GM21390 (cell line): ENCODE data around the gene CYP2E1.
"Not testable (repeated sequence)": the region's sequence is repeated elsewhere in the genome, so short reads cannot be mapped to it uniquely, and the experiment has no call there.

Experiments used
- ATAC-seq: cut with Tn5 transposase; IDR thresholded peaks from one replicate; pipeline ENCODE4 v1.9.1; 2021; ENCODE audit not compliant: unreplicated experiment

Gene CYP2E1

DNA sequence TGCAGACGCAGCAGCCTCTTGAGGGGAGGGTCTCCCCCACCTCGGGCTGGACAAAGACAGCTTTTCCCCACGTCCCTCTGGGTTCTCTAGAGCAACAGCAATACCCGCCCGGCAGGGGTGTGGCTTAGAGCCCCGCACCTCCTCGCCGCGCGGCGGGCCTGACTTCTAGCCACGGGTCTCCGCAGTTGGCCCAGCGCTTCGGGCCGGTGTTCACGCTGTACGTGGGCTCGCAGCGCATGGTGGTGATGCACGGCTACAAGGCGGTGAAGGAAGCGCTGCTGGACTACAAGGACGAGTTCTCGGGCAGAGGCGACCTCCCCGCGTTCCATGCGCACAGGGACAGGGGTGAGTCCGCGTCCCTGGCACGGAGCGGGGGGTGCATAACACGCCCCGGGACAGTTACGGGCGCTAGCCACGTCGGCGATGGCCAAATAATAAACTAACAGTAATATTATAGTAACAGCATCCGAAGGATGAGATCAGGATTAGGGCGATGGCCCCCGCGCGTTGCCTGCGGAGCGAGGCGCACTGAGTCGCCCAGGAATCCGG, 1.2 kb downstream of the CYP2E1 start:
- no peak for ATAC-seq

DNA sequence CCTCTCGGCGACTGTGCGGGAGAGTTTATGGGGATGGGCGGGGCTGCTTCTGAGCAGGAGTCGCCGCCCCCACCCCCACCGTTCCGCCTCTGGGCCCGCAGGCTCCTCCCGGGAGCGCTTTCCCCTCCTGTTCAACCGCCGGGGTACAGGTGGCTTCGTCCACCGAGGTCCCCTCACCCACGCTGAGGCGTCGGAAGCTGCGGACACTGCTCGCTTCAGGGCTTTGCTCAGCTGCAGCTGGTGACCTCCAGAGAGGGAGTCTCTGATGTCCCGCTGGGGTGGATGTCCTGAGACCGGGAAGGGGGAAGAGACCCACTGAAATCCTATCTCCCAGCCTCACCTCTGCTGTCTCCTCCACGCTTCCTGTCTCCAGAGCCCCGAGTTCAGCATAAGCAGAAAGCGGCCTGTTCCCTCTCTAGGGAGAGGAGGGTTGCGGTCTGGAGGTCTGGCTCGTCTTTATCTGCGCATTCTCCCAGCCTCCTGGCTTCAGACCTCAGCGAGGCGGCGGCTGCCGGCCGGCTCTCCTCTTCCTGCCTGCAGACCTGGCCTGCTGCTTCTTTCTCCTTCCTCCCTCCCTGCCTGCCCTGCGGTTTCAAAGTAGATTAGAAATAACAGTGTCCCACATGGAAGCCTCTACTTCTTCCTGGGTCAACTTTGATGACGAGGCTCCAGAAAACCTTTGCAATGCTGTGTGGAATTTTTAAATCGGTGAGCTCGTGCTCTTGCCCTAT, 1.8 kb downstream of the CYP2E1 start:
- ATAC-seq: no peak

DNA sequence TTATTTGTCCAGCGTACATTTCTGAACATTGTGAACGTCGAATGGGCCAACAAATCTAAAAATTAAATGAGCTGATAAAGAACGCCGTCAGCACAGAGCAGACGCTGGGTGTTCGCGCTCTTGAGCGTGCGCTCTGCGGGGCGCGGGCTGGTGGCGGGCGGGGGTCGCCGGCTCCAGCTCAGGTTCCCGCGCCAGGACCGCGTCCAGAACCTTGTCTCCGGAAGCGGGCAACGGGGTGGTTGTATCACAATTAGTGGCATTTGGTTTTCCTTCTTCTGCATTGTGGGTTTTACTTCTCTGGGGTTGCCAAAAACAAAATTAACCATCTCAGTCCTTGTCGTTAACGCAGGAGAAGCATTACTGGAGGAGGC, 2.4 kb downstream of the CYP2E1 start:
- no peak for ATAC-seq

DNA sequence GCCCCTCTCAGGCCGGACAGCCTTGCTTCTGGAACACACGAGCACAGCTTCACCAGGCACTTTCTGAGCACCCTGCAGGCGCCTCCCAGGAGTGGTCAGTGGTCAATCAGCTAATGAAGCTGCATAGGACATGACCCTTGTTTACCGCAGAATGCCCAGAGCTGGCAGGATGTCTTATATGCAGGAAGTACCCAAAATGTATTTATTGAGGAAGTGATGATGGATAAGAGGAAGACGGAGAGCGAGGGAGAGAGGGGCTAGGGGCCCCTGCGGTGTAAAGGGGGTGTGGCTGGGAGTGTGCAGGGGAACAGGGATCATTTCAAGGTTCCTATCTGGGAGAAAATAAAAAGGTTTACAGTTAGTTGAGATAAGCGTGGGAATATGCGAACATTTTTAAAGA, 3.3 kb downstream of the CYP2E1 start:
- no peak for ATAC-seq

DNA sequence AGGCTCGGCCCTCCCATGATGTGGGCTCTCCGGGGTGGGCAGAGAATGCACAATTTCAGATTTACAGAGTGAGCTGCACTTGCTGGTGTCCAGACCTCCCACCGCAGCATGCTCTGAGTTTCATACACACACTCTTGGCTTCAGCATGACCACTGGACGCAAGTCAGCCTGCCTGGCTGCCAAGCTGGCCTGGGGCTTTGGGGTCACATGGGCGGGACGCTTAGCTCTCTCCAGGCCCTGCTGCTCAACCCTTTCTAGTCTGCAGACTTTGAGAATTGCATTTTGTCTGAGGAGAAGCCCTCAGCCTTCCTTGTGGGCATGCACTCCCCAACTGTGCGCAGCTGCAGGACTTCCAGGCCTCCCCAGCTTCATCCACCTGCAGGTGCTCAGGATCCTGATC, 5.7 kb downstream of the CYP2E1 start:
- no peak for ATAC-seq

DNA sequence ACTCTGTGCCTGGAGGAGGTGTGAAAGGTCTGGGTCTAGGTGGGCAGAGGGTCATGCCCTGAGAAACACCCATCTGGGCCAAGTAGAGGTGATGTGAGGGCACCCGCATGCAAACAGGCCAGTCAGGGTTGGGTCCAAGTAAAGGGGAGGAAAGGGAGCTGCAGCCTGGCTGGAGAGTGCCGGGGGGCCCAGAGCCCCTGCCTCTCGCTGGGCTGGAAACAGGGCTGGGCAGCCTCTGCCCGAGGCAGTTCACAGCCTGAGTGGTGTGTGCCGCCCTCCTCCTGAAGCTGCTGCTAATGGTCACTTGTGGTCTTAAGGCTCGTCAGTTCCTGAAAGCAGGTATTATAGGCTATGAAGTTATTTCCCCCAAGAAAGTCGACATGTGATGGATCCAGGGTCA, 7.3 kb downstream of the CYP2E1 start:
- no peak for ATAC-seq

DNA sequence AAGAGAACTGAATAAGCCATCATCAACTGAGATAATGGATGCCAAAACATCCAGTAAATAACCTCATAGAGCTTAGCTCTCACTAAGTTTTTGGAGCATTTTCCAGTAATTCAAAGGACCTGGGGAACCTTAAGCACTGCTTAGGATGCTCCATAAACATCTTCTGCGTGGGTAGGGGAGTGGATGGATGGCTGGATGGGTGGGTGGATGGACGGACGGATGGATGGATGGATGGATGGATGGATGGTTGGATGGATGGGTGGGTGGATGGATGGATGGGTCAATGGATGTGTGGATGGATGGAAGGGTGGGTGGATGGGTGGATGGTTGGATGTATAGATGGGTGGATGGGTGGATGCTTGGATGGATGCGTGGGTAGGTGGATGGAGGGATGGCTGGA, 9.0 kb downstream of the CYP2E1 start:
- ATAC-seq: no peak

DNA sequence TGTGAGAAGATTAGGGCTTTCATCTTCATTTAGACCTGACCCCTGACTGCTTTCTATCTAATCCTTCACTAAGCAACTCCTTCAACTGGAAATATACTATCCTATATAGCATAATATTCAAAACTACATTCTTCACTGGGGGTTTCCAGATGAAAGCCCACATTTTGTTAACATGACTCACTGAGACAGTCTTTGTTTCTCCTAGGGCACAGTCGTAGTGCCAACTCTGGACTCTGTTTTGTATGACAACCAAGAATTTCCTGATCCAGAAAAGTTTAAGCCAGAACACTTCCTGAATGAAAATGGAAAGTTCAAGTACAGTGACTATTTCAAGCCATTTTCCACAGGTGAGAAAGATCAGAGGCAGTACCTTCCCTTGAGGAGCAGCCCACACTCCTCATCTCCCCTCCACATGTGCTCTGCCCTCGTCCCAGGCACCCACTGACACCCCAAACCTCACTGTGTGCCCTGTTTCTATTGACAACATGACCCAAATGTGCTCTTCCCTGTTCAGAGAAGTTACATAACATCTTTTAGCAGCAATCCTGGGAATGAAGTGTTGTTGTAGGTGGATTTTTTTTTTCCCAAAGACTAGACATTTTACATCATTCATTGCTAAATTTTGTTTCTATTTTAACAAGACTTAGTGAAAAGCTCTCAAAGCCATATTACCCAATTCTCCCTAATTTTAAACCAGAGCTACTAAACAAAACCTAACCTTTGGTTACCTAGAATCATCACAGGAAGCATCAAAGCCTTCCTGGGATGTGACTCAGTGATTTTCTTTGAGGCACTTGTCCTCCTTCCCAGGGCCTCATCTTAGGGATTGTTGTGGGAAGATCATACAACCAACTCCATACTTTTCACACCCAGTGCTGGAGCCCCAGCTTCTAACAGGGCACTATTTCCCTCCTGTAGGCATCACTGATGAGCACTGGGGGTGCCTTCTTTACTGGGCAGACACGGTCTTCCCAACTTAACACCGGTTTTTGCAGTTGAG, 10.7 kb downstream of the CYP2E1 start:
- no peak for ATAC-seq

DNA sequence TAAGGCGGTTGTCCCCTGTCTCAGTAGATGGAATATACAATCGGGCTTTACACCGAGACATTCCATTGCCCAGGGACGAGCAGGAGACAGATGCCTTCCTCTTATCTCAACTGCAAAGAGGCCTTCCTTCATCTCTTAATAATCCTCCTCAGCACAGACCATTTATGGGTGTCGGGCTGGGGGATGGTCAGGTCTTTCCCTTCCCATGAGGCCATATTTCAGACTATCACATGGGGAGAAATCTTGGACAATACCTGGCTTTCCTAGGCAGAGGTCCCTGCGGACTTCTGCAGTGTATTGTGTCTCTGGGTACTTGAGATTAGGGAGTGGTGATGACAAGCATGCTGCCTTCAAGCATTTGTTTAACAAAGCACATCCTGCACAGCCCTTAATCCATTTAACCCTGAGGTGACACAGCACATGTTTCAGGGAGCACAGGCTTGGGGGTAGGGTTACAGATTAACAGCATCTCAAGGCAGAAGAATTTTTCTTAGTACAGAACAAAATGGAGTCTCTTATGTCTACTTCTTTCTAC, 14.3 kb downstream of the CYP2E1 start:
- ATAC-seq: not testable (repeated sequence)

DNA sequence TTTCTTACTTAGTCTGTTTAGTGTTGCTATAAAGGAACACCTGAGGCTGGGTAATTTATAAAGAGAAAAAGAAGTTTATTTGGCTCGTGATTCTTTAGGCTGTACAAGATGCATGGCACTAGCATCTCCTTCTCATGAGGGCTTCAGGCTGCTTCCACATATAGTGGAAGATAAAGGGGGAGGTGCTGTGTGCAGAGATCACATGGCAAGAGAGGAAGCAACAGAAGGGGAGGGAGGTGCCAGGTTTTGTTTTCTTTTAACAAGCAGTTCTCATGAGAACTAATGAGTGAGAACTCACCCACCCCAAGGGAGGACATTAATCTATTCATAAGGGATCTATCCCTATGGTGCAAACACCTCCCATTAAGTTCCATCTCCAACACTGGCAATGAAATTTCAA, 17.3 kb downstream of the CYP2E1 start:
- ATAC-seq: no peak

DNA sequence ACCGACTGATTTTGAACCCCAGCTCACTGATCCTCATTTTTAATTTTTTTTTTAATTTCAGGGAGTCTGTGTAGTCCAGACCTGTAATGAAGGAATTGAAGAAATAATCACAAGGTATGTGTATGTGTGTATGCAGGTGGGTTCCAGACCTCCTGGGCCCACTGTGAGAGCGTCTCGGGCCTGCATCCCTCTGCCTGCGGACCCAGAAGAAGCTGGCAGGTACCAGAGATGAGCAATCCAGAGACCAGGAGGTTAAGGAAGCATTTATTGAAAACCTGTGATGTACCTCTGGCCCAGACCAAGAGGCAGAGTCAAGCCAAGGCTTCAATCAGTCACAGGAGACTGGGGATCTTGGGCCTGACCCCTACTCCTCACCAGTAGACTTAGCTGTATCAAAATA, 27.4 kb downstream of the CYP2E1 start:
- no peak for ATAC-seq

DNA sequence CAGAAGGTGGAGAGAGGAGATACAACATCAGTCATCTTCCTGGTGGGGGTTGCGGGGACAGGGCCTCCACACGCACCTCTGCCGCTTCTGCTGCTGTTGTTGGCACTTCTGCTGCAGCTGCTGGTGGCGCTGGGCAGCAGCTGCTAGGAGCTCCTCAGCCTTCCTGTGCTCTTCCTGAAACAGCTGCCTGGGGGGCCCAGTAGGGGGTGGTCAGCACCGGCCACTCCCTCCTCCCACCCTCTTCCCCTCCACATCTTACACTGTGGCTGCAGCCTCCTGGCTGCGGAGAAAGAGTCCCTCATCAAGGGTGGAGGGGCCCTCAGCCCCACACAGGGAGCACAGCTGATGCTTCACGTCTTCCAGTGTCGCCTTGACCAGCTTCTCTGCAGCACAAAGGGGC, 28.4 kb downstream of the CYP2E1 start:
- no peak for ATAC-seq

DNA sequence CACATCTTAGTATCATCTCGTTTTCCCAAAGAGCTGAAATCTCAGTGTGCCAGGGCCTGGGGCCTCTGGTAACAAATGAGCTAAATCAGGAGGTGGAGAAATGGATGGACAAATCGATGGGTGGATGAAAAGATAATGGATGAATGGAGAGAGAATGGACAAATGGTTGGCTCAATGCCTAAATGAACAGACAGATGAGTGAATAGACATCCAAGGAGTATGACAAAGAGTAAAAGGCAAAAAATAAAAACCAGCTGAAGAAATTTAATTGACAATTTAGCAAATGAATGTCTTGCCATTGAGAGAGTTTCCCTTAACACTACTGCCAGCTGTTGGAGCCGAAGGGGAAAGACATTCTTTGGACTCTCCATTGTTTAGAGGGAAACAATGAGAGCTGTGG, 30.2 kb downstream of the CYP2E1 start:
- ATAC-seq: no peak

DNA sequence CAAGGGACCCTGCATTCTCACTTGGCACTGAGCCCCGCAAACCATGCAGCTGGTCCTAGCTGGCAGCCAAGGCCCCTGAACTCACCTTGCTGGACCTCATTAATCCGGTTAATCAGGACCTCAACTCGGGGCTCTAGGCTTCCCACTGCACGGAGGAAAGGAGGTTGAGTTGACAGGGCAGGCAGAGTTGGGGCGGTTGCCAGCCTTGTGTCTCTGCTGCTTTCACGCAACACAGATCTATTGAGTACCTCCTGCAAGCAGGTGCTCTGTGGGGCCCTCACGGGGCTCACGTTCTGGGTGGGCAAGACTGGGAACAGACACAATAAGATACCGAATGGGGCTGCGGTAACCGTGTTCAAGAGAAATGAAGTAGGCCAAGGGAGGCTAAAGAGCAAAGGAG, 32.1 kb downstream of the CYP2E1 start:
- ATAC-seq: no peak

DNA sequence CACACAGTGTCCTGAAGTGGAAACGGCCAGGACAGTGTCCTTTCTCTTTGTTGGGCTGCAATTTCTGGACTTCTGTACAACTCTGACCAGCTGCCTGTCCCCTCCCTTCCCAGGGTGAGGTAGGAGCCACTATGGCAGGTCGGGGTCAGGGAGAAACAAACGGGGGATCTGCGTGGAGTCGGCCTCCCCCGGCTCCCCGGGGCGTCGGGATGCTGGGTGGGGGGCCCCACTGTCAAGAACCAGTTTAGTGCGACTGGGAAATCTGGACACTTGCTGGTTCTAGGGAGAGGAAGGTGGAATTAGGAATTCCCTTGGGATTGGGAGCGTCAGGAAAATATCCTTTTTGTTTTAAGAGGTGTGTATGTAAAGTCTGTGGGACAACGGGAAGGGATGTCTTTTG, 37.7 kb downstream of the CYP2E1 start:
- ATAC-seq: no peak

DNA sequence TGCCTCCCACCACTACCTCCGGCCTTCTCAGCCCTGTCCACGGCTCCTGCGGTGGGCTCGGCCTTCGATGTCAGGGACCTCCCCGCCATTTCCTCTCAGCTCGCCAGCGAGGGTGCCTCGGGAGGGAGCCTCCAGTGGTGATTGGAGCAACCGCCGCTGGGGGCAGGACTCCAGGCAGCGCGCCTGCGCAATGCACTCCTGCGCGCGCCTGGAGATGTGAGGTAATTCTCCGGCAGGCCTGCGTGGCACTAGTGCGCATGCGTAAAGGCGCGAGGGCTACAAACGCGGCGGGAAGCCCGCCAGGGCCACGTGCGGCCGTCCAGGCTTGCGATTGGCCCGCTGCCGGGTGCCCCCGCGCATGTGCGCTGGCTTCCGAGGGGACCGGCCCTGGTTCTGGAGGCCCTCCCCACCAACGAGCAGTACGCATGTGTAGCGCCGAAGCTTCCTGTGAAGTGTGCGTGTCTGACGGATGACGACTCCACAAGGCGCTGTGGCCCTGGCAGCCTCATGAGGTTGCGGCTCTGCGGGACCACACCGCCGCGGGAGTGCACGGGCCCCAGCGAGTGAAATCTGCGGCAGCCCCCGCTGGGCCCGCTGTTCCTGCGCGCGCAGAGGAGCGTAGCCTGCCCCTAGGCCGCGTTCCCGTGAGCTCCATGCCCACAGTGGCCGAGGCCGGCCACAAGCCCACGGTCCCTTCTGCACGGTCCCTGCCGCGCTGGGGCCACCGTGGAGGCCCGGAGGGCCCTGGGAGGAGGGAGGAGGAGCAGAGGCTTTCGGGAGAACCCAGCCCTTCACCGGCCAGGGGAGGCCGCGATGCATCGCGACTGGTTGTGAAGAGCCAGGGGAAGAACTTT, 38.5 kb downstream of the CYP2E1 start, which contains the start of gene SYCE1:
SYCE1 (minus strand) TSS at position 143 of the 854 bp plus-strand sequence; CDS start at position 89, 54 bp downstream.
- no peak for ATAC-seq

DNA sequence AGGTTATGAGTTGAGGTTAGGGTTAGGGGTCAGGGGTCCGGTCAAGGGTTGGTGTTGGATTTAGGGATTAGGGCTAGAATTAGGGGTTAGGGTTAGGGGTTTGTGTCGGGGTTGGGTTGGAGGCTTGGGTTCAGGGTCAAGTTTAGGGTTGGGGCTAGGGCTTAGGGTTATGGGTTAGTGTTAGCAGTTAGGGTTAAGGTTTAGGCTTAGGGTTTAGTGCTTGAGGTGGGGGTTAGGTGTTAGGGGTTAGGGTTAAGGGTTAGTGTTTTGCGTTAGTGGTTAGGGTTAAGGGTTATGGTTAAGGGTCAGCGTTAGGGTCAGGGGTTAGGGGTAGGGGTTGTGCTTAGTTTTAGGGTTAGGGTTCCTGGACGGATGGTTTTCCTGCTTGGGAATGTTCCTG, 40.0 kb downstream of the CYP2E1 start:
- ATAC-seq: no peak

DNA sequence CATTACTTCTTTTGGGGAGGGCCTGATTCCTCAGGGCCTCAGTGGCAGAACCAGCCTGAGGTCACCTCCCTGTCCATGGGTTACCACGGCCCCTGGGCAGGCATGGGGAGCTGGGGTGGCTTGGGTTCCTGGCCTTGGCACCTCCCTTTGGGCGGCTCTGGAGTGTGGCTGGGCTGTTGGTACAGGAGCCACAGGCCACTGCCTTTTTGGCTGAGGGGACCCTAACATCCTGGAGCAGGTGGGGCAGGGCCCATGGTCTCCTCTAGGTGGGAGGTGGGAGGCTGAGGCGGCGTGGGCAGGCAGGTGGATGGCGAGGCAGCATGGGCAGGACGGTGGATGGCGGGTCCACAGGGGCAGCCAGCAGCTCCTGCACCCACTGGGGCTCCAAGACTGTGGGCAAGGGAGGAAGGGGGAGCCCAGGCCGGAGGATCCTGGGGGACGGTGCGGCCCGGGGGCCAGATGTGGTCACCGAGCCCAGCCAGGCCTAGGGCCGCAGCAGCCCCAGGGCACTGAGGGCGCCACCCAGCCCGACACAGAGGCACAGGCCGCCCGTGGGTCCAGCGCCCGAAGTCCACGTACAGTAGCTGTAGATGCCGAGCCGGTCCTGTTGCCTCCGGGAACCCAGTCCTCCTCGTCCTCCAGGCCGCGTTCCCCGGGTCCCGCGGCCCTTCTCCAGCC, 40.6 kb downstream of the CYP2E1 start:
- no peak for ATAC-seq

DNA sequence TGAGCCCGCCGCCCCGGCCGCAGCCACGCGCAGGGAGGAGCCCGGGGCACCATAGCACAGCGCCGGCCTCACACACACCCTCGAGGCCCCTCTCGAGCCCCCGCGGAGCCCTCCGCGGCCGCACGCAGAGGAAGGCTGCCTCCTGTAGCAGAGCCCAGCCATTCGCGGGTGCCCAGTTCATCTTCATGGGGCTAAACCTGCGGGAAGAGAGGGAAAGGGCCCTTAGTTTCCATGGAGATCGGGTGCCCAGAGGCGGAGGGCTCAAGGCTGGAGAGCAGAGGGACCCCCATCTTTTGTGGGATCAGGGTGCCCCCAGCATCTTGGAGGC, 41.1 kb downstream of the CYP2E1 start:
- no peak for ATAC-seq

DNA sequence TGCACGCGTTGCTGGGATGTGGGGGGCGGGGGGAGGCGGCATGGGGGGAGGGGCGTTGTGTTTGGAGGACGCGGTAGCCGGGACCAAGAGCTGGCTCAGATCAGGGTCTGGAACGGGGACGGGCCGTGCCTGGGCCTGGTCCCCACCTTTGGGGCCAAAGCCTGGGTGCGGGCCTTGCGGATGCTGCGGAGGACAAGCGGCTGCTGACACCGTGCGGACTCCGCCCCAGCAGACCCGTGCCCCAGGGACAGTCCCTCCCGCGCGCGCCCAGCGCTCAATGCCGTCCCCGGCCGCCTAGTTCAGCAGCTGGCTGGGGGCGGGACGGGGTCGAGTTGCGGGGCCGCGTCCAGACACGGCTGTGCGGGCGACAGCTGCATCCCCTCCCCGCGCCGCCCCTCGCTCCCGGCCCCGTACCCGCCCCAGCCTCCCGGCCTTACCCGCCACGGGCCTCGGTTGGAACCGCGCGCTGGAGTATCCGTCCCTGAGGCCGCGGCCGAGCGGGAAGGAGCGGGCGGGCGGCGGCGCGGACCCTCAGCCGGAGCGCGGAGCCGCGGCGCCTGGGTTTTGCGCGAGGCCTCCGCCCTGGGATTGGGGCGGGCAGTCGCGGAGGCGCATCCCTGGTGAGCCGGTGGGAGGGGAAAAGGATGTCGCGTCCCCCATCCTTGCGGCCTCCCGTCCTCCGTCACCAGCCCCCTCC, 41.8 kb downstream of the CYP2E1 start:
- not testable (repeated sequence) for ATAC-seq
